OCI-LY3 (cell line): Measurements from ENCODE around the gene PCSK5.

Source experiments
- H2AFZ ChIP-seq: fragments of 200-600, 300-600 bp; shearing (Covaris generic); 2 replicates; pipeline ENCODE4 v1.6.0; 2014; ENCODE audit warnings: antibody characterized with exemption, low read depth, low read length
- H3K27ac ChIP-seq: fragments of 200-600, 300-600 bp; sonication (generic); 2 replicates; pipeline ENCODE4 v1.5.1; 2014; ENCODE audit warnings: mild to moderate bottlenecking, low read length, moderate library complexity, mixed read lengths
- H3K27me3 ChIP-seq: fragments of 200-600, 300-600 bp; sonication (generic); 2 replicates; pipeline ENCODE4 v1.6.1; 2014; ENCODE audit warnings: low read depth, low read length, mixed read lengths
- H3K36me3 ChIP-seq: fragments of 200-600, 300-600 bp; sonication (generic); replicated peaks from 2 replicates; pipeline ENCODE3; 2014; ENCODE audit warnings: low read depth, low read length, mixed read lengths
- H3K4me1 ChIP-seq: fragments of 300-600, 200-600 bp; sonication (generic); 2 replicates; pipeline ENCODE4 v1.6.1; 2014; ENCODE audit warnings: low read length, mixed read lengths
- H3K4me2 ChIP-seq: fragments of 200-600, 300-600 bp; sonication (generic); 2 replicates; pipeline ENCODE4 v1.6.1; 2014; ENCODE audit warnings: low read length, mixed read lengths
- H3K4me3 ChIP-seq: fragments of 300-600, 200-600 bp; sonication (generic); 2 replicates; pipeline ENCODE4 v1.5.1; 2014; ENCODE audit warnings: antibody characterized with exemption, mild to moderate bottlenecking, low read length, moderate library complexity
- H3K79me2 ChIP-seq: fragments of 300-600, 200-600 bp; shearing (Covaris generic); 2 replicates; pipeline ENCODE4 v1.6.1; 2014; ENCODE audit warnings: mild to moderate bottlenecking, low read length, mixed read lengths
- H3K9ac ChIP-seq: fragments of 300-600, 200-600 bp; shearing (Covaris generic); 2 replicates; pipeline ENCODE4 v1.6.0; 2014; ENCODE audit warnings: mild to moderate bottlenecking, low read length, moderate library complexity
- H3K9me3 ChIP-seq: fragments of 200-600, 300-600 bp; shearing (Covaris generic); 2 replicates; pipeline ENCODE4 v1.6.1; 2014; ENCODE audit warnings: low read length, mixed read lengths; ENCODE audit not compliant: insufficient read depth
- H4K20me1 ChIP-seq: fragments of 200-600, 300-600 bp; sonication (generic); 2 replicates; pipeline ENCODE4 v1.6.1; 2016; ENCODE audit warnings: low read length, mixed read lengths; ENCODE audit not compliant: insufficient read depth
- CTCF ChIP-seq: fragments of 200-600, 300-600 bp; sonication (generic); IDR thresholded peaks from 2 replicates; pipeline ENCODE4 v1.5.1; 2014; ENCODE audit warnings: antibody characterized with exemption, low read length, low read depth
- EZH2phosphoT487 ChIP-seq: fragments of 200-600 bp; shearing (Covaris generic); IDR thresholded peaks from 2 replicates; pipeline ENCODE4 v1.6.1; 2018; ENCODE audit warnings: antibody characterized with exemption, mixed run types, low read depth

The PCSK5 gene

GRCh38 chr9:76404401-76404800, 513.9 kb downstream of the PCSK5 start:
- Histone ChIP-seq H3K27me3 (no peaks in the 10 kb centered on the region; the same call in 1 of the 2 replicates), H3K4me1 (peaks cover 30% of the 10 kb centered on the region), H3K4me2 (no peak overlapping the region), H3K27ac (no peak overlapping the region), H2AFZ (no peak overlapping the region), H3K79me2 (no peaks in the 10 kb centered on the region), H3K9ac (no peak overlapping the region), H3K9me3 (no peaks in the 10 kb centered on the region), H3K4me3 (no peak overlapping the region), H4K20me1 (no peaks in the 10 kb centered on the region), H3K36me3 (no peaks in the 10 kb centered on the region)
- TF ChIP-seq CTCF, result no peak
- no peak for TF ChIP-seq EZH2phosphoT487

- Histone ChIP-seq H3K4me2 (no peak overlapping the region), H3K9ac (no peak overlapping the region), H3K4me1 (peaks cover 23% of the 10 kb centered on the region), H3K27me3 (no peaks in the 10 kb centered on the region; the same call in 1 of the 2 replicates), H4K20me1 (no peaks in the 10 kb centered on the region), H3K27ac (no peak overlapping the region), H3K9me3 (no peaks in the 10 kb centered on the region), H3K4me3 (no peak overlapping the region), H2AFZ (no peak overlapping the region), H3K79me2 (no peaks in the 10 kb centered on the region), H3K36me3 (no peaks in the 10 kb centered on the region)
- TF ChIP-seq EZH2phosphoT487 (no peak), CTCF (no peak)
Measured at GRCh38 chr9:76405340-76405739, 514.9 kb downstream of the PCSK5 start.

GRCh38 chr9:76405868-76406267, 515.4 kb downstream of the PCSK5 start:
- H2AFZ ChIP-seq, result no peak overlapping the region
- no peak overlapping the region for H3K4me2 ChIP-seq
- H3K9me3 ChIP-seq, result no peaks in the 10 kb centered on the region
- H3K4me1 ChIP-seq, result peaks cover 20% of the 10 kb centered on the region
- no peaks in the 10 kb centered on the region for H3K79me2 ChIP-seq
- H3K36me3 ChIP-seq, result no peaks in the 10 kb centered on the region
- no peak for TF ChIP-seq CTCF
- no peak for TF ChIP-seq EZH2phosphoT487
- H4K20me1 ChIP-seq, result no peaks in the 10 kb centered on the region
- H3K9ac ChIP-seq, result no peak overlapping the region
- H3K27ac ChIP-seq, result no peak overlapping the region
- no peaks in the 10 kb centered on the region; the same call in 1 of the 2 replicates for H3K27me3 ChIP-seq
- no peak overlapping the region for H3K4me3 ChIP-seq
